G401 (cell line): ENCODE measurements around the gene PLOD2. TPM values are rescaled to one million over a fixed set of nuclear protein-coding genes. Genes with fewer than 3 reads are reported as not detected.

Source experiments
- DNase-seq: peaks from one replicate; pipeline ENCODE4 v3.0.0-alpha.2; 2015; ENCODE audit warnings: low spot score
- in situ Hi-C: cut with HindIII; loops from 2 replicates; pipeline ENCODE4 v1.10.0; 2016; ENCODE audit warnings: low sequenced_read_pairs, mixed read lengths
- total RNA-seq: library from RNA; depleted of rRNA; stranded (reverse); fragments of >200 nt; shearing (Covaris generic); gene quantifications from 2 replicates; pipeline ENCODE4 v1.2.3, GENCODE V29; 2014

PLOD2 gene
- total RNA-seq, 1 experiment from 2014 or later, result 0.17 TPM

DNA sequence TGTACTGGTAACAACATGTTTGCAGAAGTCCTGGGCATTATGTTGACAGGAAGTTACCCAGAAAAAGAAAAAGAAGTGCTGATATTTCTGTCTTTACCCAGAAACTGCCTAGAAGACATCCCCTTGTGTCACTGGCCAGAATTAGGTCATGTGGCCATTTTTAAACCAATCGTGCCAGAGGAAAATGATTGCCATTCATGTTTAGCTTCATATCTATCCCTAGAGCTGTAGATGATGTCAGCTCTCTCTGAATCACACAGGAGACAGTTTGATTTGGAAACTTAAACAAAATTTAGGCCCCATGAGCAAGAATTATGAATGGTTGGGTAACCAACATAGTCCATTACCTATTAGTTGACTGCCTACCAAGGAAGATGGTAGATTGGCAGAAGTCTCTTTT lies 8.9 kb upstream of the PLOD2 start:
- in situ Hi-C loops, result no loop called here
- DNase-seq, result no peak

- in situ Hi-C loops, result no loop called here
Measured at GRCh38 chr3:146166826-146167225, 5.8 kb upstream of the PLOD2 start.

GRCh38 chr3:146166415-146166821 lies 5.4 kb upstream of the PLOD2 start:
- in situ Hi-C loops, result no loop called here
- DNase-seq, result no peak

More at GRCh38 chr3:146166826-146167225, 5.8 kb upstream of the PLOD2 start:
- no peak for DNase-seq

DNA sequence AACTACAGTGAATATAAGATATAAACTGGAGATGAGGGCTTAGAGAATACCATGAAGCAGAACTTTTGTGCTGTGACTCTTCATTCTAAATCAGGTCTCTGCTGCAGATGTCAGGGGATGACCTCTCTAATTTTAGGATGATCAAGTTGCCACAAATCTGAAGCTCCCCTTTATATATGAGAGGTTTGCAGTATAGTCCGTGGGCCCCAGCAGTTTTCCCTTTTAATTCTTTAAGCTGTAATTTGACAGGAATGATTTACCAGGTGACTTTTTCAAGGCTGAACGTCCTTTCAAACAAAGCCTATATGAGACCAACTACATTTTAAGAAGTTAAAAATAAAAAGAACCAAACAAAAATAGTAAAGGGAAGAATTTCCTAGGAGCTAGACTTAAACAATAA lies 4.9 kb upstream of the PLOD2 start:
- DNase-seq, result no peak
- in situ Hi-C loops, result no loop called here

DNA sequence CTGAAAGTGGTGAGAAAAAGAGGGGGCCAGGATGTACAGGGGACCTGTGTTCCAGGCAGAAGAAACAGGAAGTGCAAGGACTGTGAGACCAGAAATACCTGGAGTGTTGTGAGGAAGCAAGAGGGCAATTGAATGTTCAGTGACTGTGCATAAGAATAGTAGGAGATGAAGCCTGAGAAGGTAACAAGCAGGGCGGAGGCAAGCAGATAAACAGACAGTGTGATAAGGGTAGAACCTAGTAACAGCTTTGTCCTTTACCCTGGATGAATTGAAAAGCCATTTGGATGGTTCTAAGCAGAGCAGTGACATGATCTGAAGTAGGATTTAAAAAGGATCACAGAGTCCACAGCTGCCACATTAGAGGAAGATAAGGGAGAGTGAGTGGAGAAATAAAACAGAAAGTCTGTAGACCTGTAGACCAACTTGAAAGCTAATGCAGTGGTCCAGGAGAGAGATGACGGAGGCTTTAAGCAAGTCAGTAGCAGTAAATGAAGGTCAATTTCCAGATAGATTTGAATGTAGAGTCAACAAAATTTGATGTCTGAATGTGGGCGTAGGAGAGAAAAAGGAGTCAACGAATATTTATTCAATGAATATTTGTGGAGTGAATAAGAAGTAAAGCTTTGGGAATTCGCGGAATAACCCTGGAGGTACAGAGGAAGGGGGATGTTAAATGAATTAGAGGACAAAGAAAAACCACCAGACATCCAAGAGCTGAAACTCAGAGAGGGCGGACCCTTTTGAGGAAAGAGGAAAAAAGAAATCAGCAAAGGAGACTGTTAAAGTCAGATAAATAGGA lies 4.2 kb upstream of the PLOD2 start:
- DNase-seq, result no peak
- in situ Hi-C loops, result no loop called here

DNA sequence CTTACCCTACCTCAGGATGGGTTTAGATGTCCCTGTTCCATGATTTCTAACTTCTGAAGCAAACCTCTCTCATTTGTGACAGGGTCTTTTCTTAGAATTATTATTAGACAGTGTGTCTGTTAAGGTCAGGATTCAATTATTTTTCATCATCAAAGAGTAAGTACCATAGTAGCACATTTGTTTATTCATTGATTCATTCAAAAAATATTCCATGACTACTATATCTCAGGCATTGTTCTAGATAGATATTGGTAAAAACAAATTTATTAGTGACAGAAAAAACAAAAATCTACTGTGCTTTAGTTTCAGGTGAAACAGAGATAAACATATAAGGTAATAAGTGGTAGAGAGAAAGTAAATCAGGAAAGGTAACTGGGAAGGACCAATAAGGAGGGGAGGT lies 3.5 kb upstream of the PLOD2 start:
- in situ Hi-C loops, result no loop called here
- no peak for DNase-seq

GRCh38 chr3:146164071-146164470 lies 3.1 kb upstream of the PLOD2 start:
- in situ Hi-C loops, result no loop called here
- DNase-seq, result no peak

DNA sequence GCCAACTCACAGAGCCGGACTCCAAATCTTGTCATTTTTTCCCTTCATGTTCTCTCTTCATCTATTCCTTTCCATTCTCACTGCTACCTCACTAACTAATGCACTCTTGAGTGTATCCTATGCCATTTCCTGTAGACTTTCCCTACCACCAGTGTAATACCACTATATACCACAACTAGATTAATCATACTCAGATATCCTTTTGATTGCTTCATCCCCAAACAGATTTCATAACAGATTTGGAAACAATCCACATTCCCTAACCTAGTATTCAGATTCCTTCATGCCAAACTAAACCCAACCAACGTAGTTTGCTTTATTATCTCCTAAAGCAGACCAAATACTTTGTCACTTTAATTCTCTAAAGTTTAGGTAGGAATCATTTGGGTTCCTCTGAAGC lies 2.6 kb upstream of the PLOD2 start:
- in situ Hi-C loops, result no loop called here
- DNase-seq, result no peak

DNA sequence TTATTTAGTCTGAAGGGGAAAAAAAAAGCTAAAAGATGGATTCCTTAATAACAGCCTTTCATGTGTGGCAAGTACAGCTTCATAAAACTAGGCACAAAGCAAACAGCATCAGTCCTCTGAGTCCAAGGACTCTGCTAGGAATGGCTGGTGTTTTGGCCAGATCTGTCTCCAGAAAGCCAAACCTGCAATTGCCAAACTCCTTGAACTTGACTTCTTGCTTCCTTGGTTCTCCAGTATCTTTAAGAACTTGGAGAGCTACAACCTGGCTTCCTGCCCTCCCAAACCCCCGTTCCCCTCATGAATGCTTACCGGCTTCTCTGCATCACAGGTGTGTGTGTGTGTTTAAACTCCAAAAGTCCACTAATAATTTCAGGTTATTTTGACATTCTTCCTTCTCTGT lies 1.6 kb upstream of the PLOD2 start:
- no peak for DNase-seq
- in situ Hi-C loops, result no loop called here

GRCh38 chr3:146161663-146162002 lies 649 bp upstream of the PLOD2 start:
- in situ Hi-C loops, result no loop called here

DNA sequence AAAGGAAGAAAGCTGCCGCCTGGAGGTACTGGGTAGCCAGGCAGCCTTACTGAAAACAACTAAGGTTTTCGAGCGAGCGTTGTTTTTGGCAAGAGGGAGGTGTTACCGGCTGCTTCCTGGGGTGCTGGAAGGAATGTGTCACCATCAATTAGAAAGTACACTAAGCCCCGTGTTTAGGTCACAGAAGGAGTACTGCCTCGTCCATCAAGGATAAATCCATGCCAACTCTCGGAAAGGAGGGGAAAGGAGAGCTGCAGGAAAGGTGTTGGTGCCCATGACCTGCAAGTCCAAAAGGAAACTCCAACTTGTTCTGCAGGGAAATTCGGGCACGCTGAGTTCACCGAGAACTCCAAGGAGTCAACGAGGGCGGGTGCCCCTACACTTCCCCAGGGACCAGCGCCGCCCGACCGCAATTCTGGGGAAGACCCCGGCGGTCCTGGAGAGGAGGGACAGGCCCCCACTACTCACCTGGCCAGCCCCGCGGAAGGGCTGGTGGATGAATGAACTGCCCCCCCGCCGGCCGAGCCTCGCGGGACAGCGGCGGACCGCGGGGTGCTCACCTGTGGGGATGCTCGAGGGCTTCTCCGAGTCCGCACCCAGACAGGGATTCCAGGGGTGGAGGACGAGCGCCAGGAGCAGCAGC lies 542 bp downstream of the PLOD2 start:
- in situ Hi-C loops, result no loop called here
- DNase-seq, result peak; percentile 80

More at GRCh38 chr3:146161663-146162002, 649 bp upstream of the PLOD2 start:
- peak; percentile 56 for DNase-seq

- in situ Hi-C loops, result no loop called here
Measured at GRCh38 chr3:146159616-146160320, 1.2 kb downstream of the PLOD2 start.

DNA sequence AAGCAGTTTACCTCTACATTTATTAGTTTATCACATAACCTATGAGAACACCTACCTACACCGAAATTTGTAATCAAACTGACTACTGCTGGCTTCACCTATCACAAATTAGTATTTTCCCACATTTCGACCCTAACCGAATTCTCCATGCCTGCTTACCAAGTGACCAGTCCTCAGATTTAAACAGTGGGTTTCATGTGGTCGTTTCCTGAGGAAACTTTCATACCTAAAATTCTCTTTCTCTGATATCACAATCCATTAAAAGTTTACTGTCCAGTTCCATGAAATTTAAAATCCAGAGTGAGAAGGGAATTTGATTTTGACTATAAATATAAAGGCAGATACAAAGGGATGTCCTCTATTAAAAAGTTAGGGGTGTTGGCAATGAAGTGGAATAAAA lies 1.9 kb downstream of the PLOD2 start:
- no peak for DNase-seq
- in situ Hi-C loops, result no loop called here

More at GRCh38 chr3:146159616-146160320, 1.2 kb downstream of the PLOD2 start:
- no peak for DNase-seq

GRCh38 chr3:146157325-146158060 lies 3.5 kb downstream of the PLOD2 start:
- DNase-seq, result peak; percentile 10
- in situ Hi-C loops, result no loop called here

GRCh38 chr3:146156666-146157314 lies 4.2 kb downstream of the PLOD2 start:
- in situ Hi-C loops, result no loop called here
- peak; percentile 18 for DNase-seq

GRCh38 chr3:146156095-146156494 lies 4.9 kb downstream of the PLOD2 start:
- in situ Hi-C loops, result no loop called here
- peak; percentile 62 for DNase-seq

DNA sequence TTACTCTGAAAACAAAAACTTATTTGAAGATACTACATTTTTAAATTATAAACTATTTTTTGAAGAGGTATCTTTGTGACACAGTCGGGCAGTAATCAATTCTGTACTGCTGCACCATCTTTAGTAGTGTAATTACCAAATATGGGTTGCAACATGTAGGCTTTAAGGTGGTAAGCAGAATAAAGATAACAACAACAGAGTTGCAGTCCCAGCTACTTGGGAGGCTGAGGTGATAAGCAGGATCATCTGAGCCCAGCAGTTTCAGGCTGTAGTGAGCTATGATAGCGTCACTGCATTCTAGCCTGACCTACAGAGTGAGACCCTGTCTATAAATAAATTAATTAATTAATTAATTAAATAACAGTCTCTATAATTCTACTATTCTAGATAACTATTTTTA lies 6.0 kb downstream of the PLOD2 start:
- in situ Hi-C loops, result no loop called here
- no peak for DNase-seq

GRCh38 chr3:146154316-146154715 lies 6.7 kb downstream of the PLOD2 start:
- no peak for DNase-seq
- in situ Hi-C loops, result no loop called here

DNA sequence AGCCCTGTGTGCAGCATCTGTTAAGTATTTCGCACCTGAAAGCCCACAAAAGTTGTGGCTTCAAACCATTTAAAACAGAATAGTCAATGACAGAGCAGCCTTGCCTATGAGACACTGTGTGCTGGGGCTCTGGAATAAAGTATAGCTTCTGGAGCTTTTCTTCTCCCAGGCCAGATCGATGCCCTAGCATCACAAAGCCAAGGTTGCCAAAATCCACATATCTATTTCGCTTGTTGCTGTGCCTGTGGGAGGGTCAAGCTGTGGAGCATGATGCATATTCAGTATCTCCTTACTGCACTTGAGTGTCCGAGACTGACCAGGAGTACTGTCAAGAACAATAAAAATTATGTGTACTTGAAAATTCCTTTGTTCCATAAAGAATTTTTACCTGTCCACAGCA lies 7.6 kb downstream of the PLOD2 start:
- DNase-seq, result no peak
- in situ Hi-C loops, result no loop called here
